HL-60/S4 treated with phorbol 12-myristate 13-acetate at 8.2 ng/mL for 4 days and 3 days (cell line): ENCODE results near the gene OR13J1.
"Not testable (repeated sequence)": the region's sequence is repeated elsewhere in the genome, so short reads cannot be mapped to it uniquely, and the experiment has no call there.

Experiments
- in situ Hi-C: fragments of 300-500 bp; cut with MboI; formaldehyde crosslinking; loops from 2 replicates; pipeline ENCODE4 v1.15.0; 2022; ENCODE audit warnings: low sequenced_read_pairs

OR13J1 gene

GRCh38 chr9:35870351-35870923, at the start of gene OR13J1:
Gene OR13J1 (minus strand): TSS chr9:35870401. CDS start chr9:35870401, 0 bp downstream.
- in situ Hi-C loops, result no loop called here

GRCh38 chr9:35919212-35920008, 49.2 kb upstream of the OR13J1 start:
- in situ Hi-C loops, result no loop called here

GRCh38 chr9:35918780-35919179, 48.6 kb upstream of the OR13J1 start:
- in situ Hi-C loops, result no loop called here

GRCh38 chr9:35917261-35917660, 47.1 kb upstream of the OR13J1 start:
- in situ Hi-C loops, result no loop called here

- in situ Hi-C loops, result no loop called here
These were observed 45.6 kb upstream of the OR13J1 start for GRCh38 chr9:35915681-35916294.

- in situ Hi-C loops, result no loop called here
These were observed 44.2 kb upstream of the OR13J1 start for GRCh38 chr9:35914301-35914807.

GRCh38 chr9:35913429-35913828, 43.2 kb upstream of the OR13J1 start:
- in situ Hi-C loops, result not testable (repeated sequence)

- in situ Hi-C loops, result no loop called here
These were observed 42.7 kb upstream of the OR13J1 start for GRCh38 chr9:35912791-35913400.

- in situ Hi-C loops, result no loop called here
These were observed 41.5 kb upstream of the OR13J1 start for GRCh38 chr9:35911690-35912089.

- in situ Hi-C loops, result no loop called here
These were observed 40.6 kb upstream of the OR13J1 start for GRCh38 chr9:35910613-35911359.

- in situ Hi-C loops, result no loop called here
These were observed 39.7 kb upstream of the OR13J1 start for GRCh38 chr9:35909687-35910612.

GRCh38 chr9:35909274-35909673, 39.1 kb upstream of the OR13J1 start, which contains the start of gene SPAAR:
Gene SPAAR (plus strand): TSS chr9:35909490. CDS start chr9:35910464, 974 bp downstream.
- in situ Hi-C loops, result no loop called here

GRCh38 chr9:35908504-35909125, 38.4 kb upstream of the OR13J1 start:
- in situ Hi-C loops, result no loop called here

GRCh38 chr9:35907711-35908503, 37.7 kb upstream of the OR13J1 start:
- in situ Hi-C loops, result no loop called here

GRCh38 chr9:35906923-35907699, 36.9 kb upstream of the OR13J1 start:
- in situ Hi-C loops, result no loop called here

- in situ Hi-C loops, result no loop called here
These were observed 35.9 kb upstream of the OR13J1 start, which contains the start of gene HRCT1 for GRCh38 chr9:35905912-35906679. Gene HRCT1 (plus strand): TSS chr9:35906202. CDS start chr9:35906288, 86 bp downstream.
